LNCAP (cell line): ENCODE measurements around the gene MCF2L2.

Experiments
- CTCF ChIP-seq: fragments of 450-650 bp; IDR thresholded peaks from 2 replicates; pipeline ENCODE4 v1.5.1; 2017; ENCODE audit warnings: mild to moderate bottlenecking

The MCF2L2 gene

GRCh38 chr3:183353421-183353820 lies 75.0 kb downstream of the MCF2L2 start:
- no peak for TF ChIP-seq CTCF

GRCh38 chr3:183350164-183350563 lies 78.3 kb downstream of the MCF2L2 start:
- no peak for TF ChIP-seq CTCF

GRCh38 chr3:183349421-183350157 lies 78.8 kb downstream of the MCF2L2 start:
- TF ChIP-seq CTCF: no peak

- no peak for TF ChIP-seq CTCF
These were observed 85.6 kb downstream of the MCF2L2 start for GRCh38 chr3:183342824-183343223.

- no peak for TF ChIP-seq CTCF
These were observed 86.7 kb downstream of the MCF2L2 start for GRCh38 chr3:183341545-183342288.

- TF ChIP-seq CTCF: no peak
These were observed 88.2 kb downstream of the MCF2L2 start for GRCh38 chr3:183340222-183340621.

GRCh38 chr3:183339461-183340086 lies 88.8 kb downstream of the MCF2L2 start:
- no peak for TF ChIP-seq CTCF
